Osteocyte (in vitro differentiated cells): ENCODE data around the gene SLC25A30. TPM values are rescaled to one million over a fixed set of nuclear protein-coding genes. Genes with fewer than 3 reads are reported as not detected.
"Not testable (repeated sequence)": the region's sequence is repeated elsewhere in the genome, so short reads cannot be mapped to it uniquely, and the experiment has no call there.

Source experiments
- DNase-seq: peaks from one replicate; pipeline ENCODE4 v3.0.0; 2021; ENCODE audit warnings: mixed read lengths; ENCODE audit not compliant: unreplicated experiment; ENCODE audit errors: extremely low spot score
- H3K27ac Mint-ChIP-seq: one replicate; pipeline ENCODE4 v1.8.0; 2021; ENCODE audit warnings: mild to moderate bottlenecking, mixed read lengths; ENCODE audit not compliant: unreplicated experiment
- H3K27me3 Mint-ChIP-seq: one replicate; pipeline ENCODE4 v1.8.0; 2021; ENCODE audit warnings: mixed read lengths; ENCODE audit not compliant: unreplicated experiment
- H3K36me3 Mint-ChIP-seq: one replicate; pipeline ENCODE4 v1.8.0; 2021; ENCODE audit warnings: mixed read lengths; ENCODE audit not compliant: unreplicated experiment
- H3K4me1 Mint-ChIP-seq: one replicate; pipeline ENCODE4 v1.8.0; 2021; ENCODE audit warnings: mixed read lengths; ENCODE audit not compliant: unreplicated experiment
- H3K4me3 Mint-ChIP-seq: one replicate; pipeline ENCODE4 v1.8.0; 2021; ENCODE audit warnings: mild to moderate bottlenecking, moderate library complexity, mixed read lengths; ENCODE audit not compliant: unreplicated experiment
- H3K9me3 Mint-ChIP-seq: one replicate; pipeline ENCODE4 v1.8.0; 2021; ENCODE audit warnings: mixed read lengths; ENCODE audit not compliant: unreplicated experiment
- total RNA-seq: library from RNA; stranded (reverse); gene quantifications from 2 replicates; pipeline ENCODE4 v1.2.1, GENCODE V29; 2021
- TF ChIP-seq, protein P1 (sequence below): fragments of 200-600 bp; sonication (generic); IDR thresholded peaks from 2 replicates; pipeline ENCODE4 v1.5.0; 2021; ENCODE audit warnings: antibody characterized with exemption, mild to moderate bottlenecking, moderate library complexity

The SLC25A30 gene
- total RNA-seq, 1 donor from 2014 or later = 12.0 TPM

DNA sequence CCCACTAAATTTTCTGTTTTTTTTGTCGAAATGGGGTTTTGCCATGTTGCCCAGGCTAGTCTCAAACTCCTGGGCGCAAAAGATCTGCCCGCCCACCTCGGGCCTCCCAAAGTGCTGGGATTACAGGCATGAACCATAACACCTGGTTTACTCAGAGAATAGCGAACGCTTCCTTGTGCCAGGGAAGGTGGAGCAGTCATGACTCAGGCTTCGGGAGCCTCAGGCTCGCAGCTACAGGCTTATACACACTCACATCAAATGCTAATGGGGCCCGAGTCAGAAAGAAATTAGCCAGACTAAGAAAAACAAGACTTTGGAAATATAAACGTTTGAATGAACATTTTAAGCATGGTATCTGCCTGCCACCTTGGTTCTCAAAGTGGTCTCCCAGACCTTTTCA is 66.1 kb downstream of the SLC25A30 start:
- Mint-ChIP-seq H3K27ac (no peak overlapping the region), H3K4me1 (peaks cover 5% of the 10 kb centered on the region), H3K36me3 (peaks cover 35% of the 10 kb centered on the region), H3K9me3 (no peaks in the 10 kb centered on the region), H3K4me3 (no peak overlapping the region), H3K27me3 (no peaks in the 10 kb centered on the region)
- TF ChIP-seq, protein P1, sequence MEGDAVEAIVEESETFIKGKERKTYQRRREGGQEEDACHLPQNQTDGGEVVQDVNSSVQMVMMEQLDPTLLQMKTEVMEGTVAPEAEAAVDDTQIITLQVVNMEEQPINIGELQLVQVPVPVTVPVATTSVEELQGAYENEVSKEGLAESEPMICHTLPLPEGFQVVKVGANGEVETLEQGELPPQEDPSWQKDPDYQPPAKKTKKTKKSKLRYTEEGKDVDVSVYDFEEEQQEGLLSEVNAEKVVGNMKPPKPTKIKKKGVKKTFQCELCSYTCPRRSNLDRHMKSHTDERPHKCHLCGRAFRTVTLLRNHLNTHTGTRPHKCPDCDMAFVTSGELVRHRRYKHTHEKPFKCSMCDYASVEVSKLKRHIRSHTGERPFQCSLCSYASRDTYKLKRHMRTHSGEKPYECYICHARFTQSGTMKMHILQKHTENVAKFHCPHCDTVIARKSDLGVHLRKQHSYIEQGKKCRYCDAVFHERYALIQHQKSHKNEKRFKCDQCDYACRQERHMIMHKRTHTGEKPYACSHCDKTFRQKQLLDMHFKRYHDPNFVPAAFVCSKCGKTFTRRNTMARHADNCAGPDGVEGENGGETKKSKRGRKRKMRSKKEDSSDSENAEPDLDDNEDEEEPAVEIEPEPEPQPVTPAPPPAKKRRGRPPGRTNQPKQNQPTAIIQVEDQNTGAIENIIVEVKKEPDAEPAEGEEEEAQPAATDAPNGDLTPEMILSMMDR = no peak
- no peak for DNase-seq

DNA sequence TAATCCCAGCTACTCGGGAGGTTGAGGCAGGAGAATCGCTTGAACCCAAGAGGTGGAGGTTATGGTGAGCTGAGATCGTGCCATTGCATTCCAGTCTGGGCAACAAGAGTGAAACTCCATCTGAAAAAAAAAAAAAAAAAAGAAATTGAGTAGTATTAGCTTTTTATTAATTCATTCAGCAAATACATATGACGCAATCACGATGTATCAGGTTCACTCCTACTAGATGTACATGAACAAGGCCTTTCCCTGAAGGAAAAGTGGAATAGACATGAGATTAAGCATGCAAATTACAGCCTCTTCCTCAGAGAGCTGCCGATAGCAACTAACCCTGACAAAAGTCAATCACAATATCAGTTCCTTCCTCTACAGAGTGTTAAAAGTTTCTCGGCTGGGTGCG is 68.0 kb downstream of the SLC25A30 start:
- Mint-ChIP-seq H3K4me1 (peaks cover 5% of the 10 kb centered on the region), H3K27ac (no peak overlapping the region), H3K9me3 (no peaks in the 10 kb centered on the region), H3K27me3 (no peaks in the 10 kb centered on the region), H3K4me3 (no peak overlapping the region), H3K36me3 (peaks cover 29% of the 10 kb centered on the region)
- DNase-seq = no peak
- TF ChIP-seq, protein P1 = no peak

DNA sequence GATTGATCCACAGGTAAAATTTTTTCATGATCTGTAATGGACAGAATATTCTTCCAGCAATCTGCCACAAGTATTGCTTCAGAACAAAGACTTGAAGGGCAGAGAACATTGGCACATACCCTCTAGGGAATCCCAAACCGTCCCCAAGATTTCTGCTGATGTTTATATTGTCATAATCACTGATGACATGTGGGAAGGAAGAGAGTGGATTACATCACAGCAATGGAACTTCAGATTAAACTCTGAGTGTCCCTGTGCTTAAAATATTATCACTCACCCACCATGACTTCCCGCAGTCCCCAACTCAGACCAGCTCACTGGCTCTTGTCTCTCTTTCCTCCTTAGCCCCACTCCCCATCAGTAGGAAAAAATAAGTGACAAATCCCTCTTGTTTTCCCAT is 68.7 kb downstream of the SLC25A30 start:
- H3K4me3 Mint-ChIP-seq = no peak overlapping the region
- H3K4me1 Mint-ChIP-seq = peaks cover 8% of the 10 kb centered on the region
- no peaks in the 10 kb centered on the region for H3K27me3 Mint-ChIP-seq
- no peak for DNase-seq
- no peaks in the 10 kb centered on the region for H3K9me3 Mint-ChIP-seq
- peak overlapping the region; percentile 60 for H3K27ac Mint-ChIP-seq
- H3K36me3 Mint-ChIP-seq = peaks cover 32% of the 10 kb centered on the region
- TF ChIP-seq, protein P1 = no peak

DNA sequence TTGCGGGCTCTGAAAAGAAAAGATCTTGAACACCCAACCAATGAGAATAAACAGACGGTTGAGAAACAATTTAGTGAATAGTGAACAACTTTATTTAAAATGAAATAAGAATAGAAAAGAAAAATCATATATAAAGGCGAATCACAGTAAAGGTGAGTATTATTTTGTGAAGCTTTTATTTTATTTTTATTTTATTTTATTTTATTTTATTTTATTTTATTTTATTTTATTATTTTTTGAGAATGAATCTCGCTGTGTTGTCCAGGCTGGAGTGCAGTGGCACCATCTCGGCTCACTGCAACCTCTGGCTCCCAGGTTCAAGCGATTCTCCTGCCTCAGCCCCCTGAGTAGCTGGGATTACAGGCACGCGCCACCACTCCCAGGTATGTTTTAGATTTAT is 74.1 kb downstream of the SLC25A30 start:
- Mint-ChIP-seq H3K36me3 (peaks cover 27% of the 10 kb centered on the region), H3K4me1 (peaks cover 31% of the 10 kb centered on the region)
- H3K9me3 Mint-ChIP-seq, H3K27me3 Mint-ChIP-seq, H3K27ac Mint-ChIP-seq, H3K4me3 Mint-ChIP-seq, DNase-seq: not testable (repeated sequence)

Other genes with a start within 250 kb of the SLC25A30 start
- not detected in 2 replicates for gene KCTD4, start 217.3 kb downstream of the SLC25A30 start, total RNA-seq
- gene TPT1, start 77.2 kb downstream of the SLC25A30 start, total RNA-seq = 3,315 and 3,393 TPM in 2 replicates
- 27.4 and 31.0 TPM in 2 replicates for gene COG3, start 46.6 kb upstream of the SLC25A30 start, total RNA-seq
- not detected in 2 replicates for gene ERICH6B, start 197.4 kb upstream of the SLC25A30 start, total RNA-seq